Nephron progenitor cell (in vitro differentiated cells): ENCODE data around the gene TBCB.
A peak's percentile ranks its signal among the peaks of the same experiment; 100 is the strongest.

ENCODE experiments used
- DNase-seq: peaks from one replicate; pipeline ENCODE4 v3.0.0; 2021
- H3K27ac Mint-ChIP-seq: 2 replicates; pipeline ENCODE4 v1.8.0; 2021; ENCODE audit warnings: mild to moderate bottlenecking, moderate library complexity, mixed read lengths
- H3K27me3 Mint-ChIP-seq: 2 replicates; pipeline ENCODE4 v1.8.0; 2021; ENCODE audit warnings: mild to moderate bottlenecking, low read depth, mixed read lengths; ENCODE audit not compliant: poor library complexity
- H3K36me3 Mint-ChIP-seq: 2 replicates; pipeline ENCODE4 v1.8.0; 2021; ENCODE audit warnings: low read depth, mixed read lengths
- H3K4me1 Mint-ChIP-seq: 2 replicates; pipeline ENCODE4 v1.8.0; 2021; ENCODE audit warnings: mixed read lengths
- H3K4me3 Mint-ChIP-seq: 2 replicates; pipeline ENCODE4 v1.8.0; 2021; ENCODE audit warnings: mild to moderate bottlenecking, moderate library complexity, mixed read lengths
- H3K9me3 Mint-ChIP-seq: 2 replicates; pipeline ENCODE4 v1.8.0; 2021; ENCODE audit warnings: mild to moderate bottlenecking, moderate library complexity, mixed read lengths
- TF ChIP-seq, protein P1 (sequence below): fragments of 200-600 bp; sonication (generic); IDR thresholded peaks from 2 replicates; pipeline ENCODE4 v1.5.0; 2021; ENCODE audit warnings: antibody characterized with exemption

Gene TBCB

DNA sequence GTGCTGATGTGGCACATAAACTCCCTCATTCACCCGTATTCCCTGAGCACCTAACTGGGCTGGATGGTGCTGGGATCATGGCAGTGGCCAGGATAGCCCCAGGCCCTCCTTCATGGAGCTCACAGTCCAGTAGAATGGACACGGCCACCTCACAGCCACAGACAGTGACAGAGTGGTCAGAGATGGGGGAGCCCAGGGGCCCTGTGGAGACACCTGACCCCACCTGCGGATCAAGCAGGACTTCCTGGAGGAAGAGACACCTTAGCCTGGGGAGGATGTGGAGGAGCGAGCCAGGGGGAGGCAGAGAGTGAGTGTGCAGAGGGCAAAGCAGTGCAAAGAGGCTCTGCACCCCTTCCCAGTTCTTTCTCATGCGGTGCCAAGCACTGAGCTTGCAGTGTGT, 25.4 kb upstream of the TBCB start:
- TF ChIP-seq, protein P1, sequence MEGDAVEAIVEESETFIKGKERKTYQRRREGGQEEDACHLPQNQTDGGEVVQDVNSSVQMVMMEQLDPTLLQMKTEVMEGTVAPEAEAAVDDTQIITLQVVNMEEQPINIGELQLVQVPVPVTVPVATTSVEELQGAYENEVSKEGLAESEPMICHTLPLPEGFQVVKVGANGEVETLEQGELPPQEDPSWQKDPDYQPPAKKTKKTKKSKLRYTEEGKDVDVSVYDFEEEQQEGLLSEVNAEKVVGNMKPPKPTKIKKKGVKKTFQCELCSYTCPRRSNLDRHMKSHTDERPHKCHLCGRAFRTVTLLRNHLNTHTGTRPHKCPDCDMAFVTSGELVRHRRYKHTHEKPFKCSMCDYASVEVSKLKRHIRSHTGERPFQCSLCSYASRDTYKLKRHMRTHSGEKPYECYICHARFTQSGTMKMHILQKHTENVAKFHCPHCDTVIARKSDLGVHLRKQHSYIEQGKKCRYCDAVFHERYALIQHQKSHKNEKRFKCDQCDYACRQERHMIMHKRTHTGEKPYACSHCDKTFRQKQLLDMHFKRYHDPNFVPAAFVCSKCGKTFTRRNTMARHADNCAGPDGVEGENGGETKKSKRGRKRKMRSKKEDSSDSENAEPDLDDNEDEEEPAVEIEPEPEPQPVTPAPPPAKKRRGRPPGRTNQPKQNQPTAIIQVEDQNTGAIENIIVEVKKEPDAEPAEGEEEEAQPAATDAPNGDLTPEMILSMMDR: no peak
- Mint-ChIP-seq H3K9me3 (no peaks in the 10 kb centered on the region), H3K4me3 (no peak overlapping the region), H3K36me3 (peaks cover 24% of the 10 kb centered on the region), H3K27ac (peak overlapping the region; percentile 76), H3K27me3 (no peaks in the 10 kb centered on the region), H3K4me1 (no peaks in the 10 kb centered on the region)
- DNase-seq: no peak

DNA sequence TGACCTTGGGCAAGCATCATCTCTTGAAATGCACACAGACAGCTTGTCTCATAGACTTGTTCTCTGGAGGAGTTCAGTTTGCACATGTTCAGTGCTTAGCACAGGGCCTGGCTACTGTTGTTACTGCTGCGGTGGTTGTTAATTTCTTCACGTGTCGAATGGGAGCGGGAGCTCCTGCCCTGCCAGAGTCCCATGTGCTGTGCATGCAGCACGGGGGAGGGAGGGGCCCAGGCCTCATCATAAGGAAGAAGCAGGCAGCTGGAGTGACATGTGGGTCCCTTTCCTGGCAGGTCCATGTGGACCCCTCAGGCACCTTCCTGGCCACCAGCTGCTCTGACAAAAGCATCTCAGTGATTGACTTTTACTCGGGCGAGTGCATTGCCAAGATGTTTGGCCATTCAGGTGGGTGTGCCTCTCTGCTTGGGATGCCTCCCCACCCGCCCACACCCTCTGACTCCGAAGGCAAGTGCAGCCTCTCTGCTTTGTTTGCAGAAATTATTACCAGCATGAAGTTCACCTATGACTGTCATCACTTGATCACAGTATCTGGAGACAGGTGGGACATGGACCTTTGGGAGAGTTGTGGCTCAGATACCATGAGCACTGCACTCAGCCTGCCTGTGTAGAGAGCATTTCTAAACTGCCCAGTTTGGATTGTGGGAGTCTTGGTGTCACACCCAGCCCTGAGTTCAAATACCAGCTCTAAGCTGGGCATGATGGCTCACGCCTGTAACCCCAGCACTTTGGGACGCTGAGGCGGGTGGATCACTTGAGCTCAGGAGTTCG, 24.2 kb upstream of the TBCB start:
- DNase-seq: no peak
- TF ChIP-seq, protein P1: no peak
- H3K9me3 Mint-ChIP-seq: no peaks in the 10 kb centered on the region
- no peak overlapping the region for H3K4me3 Mint-ChIP-seq
- H3K27me3 Mint-ChIP-seq: no peaks in the 10 kb centered on the region
- H3K36me3 Mint-ChIP-seq: peaks cover 20% of the 10 kb centered on the region
- H3K4me1 Mint-ChIP-seq: no peaks in the 10 kb centered on the region
- H3K27ac Mint-ChIP-seq: peak overlapping the region; percentile 22

DNA sequence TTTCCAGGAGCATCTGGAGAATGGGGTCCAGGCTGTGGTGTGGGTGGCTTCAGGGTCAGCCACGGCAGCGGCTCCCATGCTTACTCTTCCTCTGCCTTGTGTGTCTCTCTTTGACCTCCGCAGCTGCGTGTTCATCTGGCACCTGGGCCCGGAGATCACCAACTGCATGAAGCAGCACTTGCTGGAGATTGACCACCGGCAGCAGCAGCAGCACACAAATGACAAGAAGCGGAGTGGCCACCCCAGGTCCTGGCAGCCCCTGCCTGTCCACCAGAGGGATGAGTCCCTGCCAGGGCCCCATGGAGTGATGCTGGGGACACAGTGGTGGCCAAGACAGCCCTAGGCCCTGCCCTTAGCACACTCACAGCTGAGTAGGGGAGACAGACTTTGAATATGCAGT, 22.7 kb upstream of the TBCB start:
- Mint-ChIP-seq H3K36me3 (peaks cover 28% of the 10 kb centered on the region), H3K4me1 (no peaks in the 10 kb centered on the region), H3K9me3 (no peaks in the 10 kb centered on the region), H3K27ac (no peak overlapping the region), H3K4me3 (no peak overlapping the region), H3K27me3 (no peaks in the 10 kb centered on the region)
- TF ChIP-seq, protein P1: no peak
- DNase-seq: no peak

DNA sequence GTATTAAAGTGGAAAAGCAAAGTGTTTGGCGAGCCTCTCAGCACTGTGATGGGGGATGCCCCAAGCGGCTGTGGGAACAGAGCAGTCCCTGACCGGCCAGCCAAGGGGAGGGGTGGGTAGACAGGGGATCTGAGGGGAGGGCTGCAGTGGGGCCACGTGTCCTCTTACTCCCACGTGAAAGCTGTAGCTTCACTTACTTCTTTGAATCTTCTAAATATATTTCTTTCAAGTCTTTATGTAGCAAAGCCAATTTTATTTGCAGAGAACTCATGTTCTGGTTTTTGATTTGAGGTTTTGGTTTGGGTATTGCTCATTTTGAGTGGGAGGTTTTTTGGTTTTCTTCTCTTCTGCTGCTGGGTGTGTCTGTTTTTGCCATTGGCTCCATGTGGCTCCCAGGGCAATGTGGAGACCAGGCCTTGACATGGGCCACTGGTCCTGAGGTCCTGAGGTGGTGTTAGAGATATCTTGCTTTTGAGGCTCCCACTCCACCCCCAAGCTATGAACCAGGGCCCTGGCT, 22.1 kb upstream of the TBCB start:
- H3K27ac Mint-ChIP-seq: no peak overlapping the region
- TF ChIP-seq, protein P1: no peak
- no peaks in the 10 kb centered on the region for H3K27me3 Mint-ChIP-seq
- H3K9me3 Mint-ChIP-seq: no peaks in the 10 kb centered on the region
- H3K36me3 Mint-ChIP-seq: peaks cover 24% of the 10 kb centered on the region
- H3K4me1 Mint-ChIP-seq: no peaks in the 10 kb centered on the region
- H3K4me3 Mint-ChIP-seq: no peak overlapping the region
- no peak for DNase-seq

DNA sequence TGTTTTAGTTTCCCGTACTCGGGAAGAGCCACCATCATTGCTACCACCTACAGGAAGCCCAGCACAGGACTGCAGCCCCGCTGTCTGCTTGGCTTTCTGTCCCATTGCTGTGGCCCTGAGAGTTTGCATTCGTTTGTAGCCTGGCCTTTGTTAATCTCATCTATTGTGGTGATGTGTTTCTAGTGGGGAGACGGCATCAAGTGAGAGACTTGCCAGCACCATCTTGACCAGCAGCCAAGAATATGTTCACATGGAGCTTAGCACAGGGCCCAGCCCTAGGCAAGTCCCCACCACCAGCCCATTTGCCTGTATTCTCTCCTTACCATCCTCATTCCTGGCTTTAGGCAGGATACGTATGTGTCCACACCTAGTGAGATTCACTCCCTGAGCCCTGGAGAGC, 21.6 kb upstream of the TBCB start:
- no peak for DNase-seq
- Mint-ChIP-seq H3K4me1 (no peaks in the 10 kb centered on the region), H3K36me3 (peaks cover 24% of the 10 kb centered on the region), H3K4me3 (no peak overlapping the region), H3K27me3 (no peaks in the 10 kb centered on the region), H3K9me3 (no peaks in the 10 kb centered on the region), H3K27ac (no peak overlapping the region)
- TF ChIP-seq, protein P1: no peak

DNA sequence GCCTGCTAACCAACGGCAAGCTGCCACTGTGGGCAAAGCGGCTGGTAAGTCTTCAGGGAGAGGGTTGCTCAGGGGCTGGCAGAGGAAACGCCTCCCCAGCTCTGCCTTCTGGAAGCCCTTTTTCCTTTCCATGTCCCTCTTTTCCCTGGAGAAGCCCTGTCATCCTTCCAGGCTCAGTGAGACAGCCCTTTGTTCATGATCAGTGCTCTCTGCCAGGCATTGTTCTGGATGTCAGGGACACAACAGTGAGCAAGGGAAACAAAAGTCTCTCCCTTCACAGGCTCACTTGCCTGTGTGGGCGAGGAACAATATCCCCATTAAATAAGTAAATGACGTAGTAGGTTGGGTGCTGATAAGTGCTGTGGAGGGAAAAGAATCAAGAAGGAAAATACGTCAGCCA, 18.2 kb upstream of the TBCB start:
- Mint-ChIP-seq H3K27ac (no peak overlapping the region), H3K4me1 (no peaks in the 10 kb centered on the region), H3K9me3 (no peaks in the 10 kb centered on the region), H3K27me3 (no peaks in the 10 kb centered on the region), H3K36me3 (peaks cover 22% of the 10 kb centered on the region), H3K4me3 (no peak overlapping the region)
- TF ChIP-seq, protein P1: no peak
- no peak for DNase-seq
